ENCODE results near the gene SYNE1.
"Not testable (repeated sequence)": the region's sequence is repeated elsewhere in the genome, so short reads cannot be mapped to it uniquely, and the experiment has no call there.

Gene SYNE1, protein sequence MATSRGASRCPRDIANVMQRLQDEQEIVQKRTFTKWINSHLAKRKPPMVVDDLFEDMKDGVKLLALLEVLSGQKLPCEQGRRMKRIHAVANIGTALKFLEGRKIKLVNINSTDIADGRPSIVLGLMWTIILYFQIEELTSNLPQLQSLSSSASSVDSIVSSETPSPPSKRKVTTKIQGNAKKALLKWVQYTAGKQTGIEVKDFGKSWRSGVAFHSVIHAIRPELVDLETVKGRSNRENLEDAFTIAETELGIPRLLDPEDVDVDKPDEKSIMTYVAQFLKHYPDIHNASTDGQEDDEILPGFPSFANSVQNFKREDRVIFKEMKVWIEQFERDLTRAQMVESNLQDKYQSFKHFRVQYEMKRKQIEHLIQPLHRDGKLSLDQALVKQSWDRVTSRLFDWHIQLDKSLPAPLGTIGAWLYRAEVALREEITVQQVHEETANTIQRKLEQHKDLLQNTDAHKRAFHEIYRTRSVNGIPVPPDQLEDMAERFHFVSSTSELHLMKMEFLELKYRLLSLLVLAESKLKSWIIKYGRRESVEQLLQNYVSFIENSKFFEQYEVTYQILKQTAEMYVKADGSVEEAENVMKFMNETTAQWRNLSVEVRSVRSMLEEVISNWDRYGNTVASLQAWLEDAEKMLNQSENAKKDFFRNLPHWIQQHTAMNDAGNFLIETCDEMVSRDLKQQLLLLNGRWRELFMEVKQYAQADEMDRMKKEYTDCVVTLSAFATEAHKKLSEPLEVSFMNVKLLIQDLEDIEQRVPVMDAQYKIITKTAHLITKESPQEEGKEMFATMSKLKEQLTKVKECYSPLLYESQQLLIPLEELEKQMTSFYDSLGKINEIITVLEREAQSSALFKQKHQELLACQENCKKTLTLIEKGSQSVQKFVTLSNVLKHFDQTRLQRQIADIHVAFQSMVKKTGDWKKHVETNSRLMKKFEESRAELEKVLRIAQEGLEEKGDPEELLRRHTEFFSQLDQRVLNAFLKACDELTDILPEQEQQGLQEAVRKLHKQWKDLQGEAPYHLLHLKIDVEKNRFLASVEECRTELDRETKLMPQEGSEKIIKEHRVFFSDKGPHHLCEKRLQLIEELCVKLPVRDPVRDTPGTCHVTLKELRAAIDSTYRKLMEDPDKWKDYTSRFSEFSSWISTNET (N-terminal part only)
- total RNA-seq, result 18.1 to 207 (median 150) reads per million in 17 experiments

DNA sequence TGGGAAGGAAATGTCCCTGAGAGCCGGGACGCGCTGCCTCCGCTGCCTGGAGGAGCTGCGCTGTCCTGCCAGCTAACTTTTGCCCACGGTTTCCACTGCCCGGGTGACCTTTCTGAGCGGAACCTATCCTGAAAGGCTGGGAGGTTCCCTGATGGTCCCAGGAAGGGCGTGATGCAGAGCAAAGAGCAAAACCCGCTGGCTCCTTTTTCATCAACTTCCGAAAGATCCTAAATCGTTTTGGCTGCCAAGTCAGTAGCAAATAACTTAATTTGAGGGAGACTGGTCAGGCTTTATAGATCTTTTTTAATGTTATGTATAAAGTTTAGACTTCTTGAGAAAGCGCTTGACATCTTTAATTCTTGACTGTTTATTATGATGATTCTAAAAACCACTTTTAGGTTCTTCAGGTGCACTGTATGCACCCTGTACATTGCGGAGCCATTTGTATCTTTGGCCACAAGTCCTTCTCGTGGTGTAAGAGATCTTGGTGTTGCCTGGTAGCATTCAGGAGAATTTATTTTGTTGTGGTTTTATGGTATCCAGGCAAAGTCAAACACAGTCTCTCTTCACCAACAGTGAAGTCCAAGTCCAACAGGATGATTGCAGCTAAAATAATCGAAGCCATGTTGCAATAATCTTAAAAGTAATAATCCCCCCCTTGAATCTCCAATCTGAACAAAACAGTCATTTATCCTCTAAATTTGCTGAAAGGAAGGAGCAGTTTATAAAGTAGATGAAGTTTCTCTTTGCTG is at the start of gene SYNE1:
SYNE1 (minus strand) TSS at position 67 of the 752 bp plus-strand sequence. CDS start 9,031 bp downstream, outside the sequence.
- peak in 3 of 4 experiments; percentile 23 to 41 (median 34) for DNase-seq

DNA sequence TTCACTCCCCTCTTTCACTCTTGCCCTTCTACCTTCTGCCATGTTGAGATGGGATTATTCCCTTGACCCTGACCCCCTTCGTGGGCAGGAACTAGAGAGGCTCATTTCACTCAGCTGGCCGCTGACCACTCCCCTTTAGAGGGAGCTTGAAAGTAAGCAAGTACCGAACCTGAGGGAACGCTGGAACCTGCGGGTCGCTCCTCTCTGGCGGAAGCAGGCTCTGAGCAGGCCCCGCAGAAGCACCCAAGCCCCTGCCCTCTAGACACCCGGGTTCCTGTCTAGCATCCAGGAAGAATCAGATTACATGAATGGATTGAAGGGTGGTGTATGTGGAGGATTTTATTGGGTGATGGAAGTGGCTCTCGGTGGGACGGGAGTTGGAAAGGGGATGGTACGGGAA is 48.7 kb upstream of the SYNE1 start:
- DNase-seq, result no peak

DNA sequence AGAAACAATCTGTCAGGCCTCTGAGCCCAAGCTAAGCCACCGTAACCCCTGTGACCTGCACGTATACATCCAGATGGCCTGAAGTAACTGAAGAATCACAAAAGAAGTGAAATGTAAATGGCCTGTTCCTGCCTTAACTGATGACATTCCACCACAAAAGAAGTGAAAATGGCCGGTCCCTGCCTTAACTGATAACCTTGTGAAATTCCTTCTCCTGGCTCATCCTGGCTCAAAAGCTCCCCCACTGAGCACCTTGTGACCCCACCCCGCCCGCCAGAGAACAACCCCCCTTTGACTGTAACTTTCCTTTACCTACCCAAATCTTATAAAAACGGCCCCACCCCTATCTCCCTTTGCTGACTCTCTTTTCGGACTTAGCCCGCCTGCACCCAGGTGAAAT is 45.8 kb upstream of the SYNE1 start:
- DNase-seq, result not testable (repeated sequence)

DNA sequence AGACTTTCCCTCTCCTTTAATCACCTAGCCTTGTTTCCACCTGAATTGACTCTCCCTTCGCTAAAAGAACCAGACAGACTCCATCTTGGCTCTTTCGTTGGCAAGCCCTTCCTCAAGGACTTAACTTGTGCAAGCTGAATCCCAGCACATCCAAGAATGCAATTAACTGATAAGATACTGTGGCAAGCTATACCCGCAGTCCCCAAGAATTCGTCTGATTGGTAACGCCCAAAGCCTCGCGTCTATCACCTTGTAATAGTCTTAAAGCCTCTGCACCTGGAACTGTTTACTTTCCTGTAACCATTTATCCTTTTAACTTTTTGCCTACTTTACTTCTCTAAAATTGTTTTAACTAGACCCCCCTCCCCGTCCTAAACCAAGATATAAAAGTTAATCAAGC is 45.0 kb upstream of the SYNE1 start:
- no peak for DNase-seq

DNA sequence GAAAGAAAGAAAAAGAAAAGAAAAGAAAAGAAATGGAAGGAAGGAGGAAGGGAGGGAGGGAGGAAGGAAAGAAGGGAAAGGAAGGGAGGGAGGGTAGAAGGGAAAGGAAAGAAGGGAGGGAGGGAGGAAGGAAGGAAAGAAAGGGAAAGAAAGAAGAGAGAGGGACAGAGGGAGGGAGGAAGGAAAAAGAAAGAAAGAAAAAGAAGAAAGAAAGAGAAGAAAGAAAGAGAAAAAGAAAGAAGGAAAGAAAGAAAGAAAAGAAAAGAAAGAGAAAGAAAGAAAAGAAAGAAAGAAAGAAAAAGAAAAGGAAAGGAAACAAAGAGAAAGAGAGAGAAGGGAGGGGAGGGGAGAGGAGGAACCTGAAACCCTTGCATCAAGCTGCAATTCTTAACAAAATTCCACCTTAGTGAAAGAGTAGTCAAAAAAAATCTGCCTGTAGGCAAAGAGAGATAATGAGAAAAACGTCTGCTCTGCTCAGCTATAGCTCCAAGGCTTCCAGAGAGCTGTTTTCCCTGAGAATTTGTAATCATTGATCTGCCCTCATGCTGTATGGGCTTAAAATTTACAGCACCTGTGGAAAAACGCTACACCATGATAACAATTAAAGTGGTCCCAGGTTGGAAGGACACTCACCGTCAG is 43.8 kb upstream of the SYNE1 start:
- DNase-seq, result no peak

DNA sequence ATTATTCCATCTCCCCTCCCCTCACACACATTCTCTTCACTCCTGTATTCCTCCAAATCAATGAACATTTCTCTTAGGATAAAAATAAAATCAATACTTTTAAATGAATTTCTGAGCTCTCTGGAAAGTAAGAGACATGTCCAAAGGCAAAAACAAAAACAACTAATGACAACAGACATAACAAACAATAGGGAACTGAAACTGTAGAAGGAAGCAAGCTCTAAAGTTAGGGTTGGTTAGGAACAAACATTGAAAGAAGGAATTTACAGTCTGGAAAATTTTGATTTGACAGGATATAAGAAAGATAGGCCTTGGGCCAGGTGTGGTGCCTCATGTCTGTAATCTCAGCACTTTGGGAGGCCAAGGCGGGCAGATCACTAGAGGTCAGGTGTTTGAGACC is 43.0 kb upstream of the SYNE1 start:
- peak in 2 of 4 experiments; percentile 15 to 40 for DNase-seq

DNA sequence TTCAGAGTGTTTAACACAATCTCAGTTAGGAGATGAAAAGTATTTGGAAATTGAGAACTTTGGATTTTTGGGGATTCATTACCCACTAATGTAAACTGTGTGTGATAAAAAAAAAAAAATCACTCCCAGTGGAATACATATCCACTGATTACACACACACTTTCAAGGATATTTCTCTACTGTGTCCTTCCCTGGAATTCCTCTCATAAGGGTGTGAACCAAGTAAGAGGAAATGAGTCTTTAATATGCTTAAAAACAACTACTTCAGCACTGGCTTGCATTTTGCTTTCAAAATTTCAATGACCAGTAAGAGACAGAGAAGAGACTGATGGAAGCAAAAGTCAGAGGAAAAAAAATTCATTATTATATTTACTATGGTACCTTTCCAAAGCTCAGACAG is 36.1 kb upstream of the SYNE1 start:
- no peak for DNase-seq

DNA sequence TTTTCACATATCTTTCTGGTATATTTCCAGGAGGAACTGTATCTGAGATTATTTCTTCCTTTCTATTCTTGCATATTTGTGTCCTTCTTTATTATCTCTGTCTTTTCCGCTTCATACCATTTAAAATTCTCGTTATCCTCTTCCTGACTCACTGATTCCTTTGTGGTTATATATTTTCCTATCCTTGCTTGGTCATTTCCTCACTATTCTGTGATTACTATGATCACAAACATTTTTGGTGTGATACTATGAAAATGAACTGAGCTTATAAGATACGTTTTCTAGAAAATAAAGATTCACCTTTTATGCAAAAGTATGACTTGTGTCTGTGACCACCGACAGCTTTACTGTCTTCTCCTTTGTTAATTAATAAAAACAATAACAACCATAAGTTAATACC is 34.0 kb upstream of the SYNE1 start:
- DNase-seq, result no peak

DNA sequence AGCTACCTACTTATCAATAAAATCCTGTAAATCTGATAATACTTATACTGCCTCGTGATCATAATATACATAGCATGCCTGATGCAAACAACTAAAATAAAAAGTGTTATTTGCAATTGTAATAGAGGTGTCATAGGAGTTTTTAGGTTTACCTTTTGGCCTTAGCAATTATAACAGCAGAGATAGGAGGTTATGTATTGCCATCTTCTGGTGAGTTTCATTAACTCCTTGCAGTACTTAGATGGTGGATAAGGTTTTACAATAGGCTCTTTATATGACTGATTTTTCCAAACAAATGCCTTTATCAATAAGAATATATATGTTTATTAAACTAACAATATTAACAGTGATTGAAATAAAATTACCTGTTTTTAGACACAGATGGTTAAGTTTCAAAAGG is 32.7 kb upstream of the SYNE1 start:
- peak in 2 of 4 experiments; percentile 28 to 29 for DNase-seq

DNA sequence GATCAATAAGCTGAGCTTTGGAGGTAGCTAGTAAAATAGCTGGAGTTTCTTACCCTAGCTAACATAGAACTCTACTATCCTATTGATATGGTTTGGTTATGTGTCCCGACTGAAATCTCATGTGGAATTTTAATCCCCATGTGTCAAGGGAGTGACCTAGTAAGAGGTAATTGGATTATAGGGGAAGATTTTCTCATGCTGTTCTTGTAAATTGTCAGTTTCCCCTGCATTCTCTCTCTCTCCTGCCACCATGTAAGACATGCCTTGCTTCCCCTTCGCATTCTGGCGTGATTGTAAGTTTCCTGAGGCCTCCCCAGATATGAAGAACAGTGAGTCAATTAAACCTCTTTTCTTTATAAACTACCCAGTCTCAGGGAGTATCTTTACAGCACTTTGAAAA is 24.6 kb upstream of the SYNE1 start:
- no peak for DNase-seq

DNA sequence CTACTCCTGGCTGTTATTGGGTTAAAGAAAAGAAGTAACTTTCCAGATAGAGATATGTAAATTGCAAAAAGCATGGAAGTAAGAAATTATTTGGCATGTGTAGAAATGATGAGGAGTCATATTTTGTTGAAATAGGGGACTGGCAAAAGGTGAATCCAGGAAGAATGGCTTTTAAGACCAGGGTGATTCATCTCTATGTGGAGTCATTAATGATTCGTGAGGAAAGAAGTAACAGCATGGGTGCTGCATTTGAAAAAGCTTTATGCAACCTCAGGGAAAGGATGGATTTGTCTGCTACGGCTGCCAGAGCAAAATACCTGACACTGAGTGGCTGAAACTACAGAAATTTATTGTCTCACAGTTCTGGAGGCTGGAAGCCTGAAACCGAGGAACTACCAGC is 14.8 kb upstream of the SYNE1 start:
- no peak for DNase-seq

DNA sequence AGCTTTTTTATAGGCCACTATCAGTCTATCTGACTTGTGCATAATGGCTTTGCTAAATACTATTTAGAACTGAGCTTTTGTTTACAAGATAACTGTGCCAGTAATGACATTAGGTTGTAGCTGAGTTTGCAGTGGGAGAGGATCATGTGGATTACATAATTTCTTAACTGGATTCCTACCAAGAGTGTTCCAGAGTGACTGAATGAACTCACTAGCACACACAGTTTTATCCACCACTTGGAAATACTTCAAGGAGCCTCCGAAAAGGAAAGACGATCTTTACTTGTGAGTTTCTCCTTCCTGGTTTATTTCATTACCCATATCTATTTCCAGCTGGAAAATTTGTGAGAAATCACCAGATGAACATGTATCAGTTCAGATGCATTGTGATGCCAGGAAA is 10.9 kb upstream of the SYNE1 start:
- DNase-seq, result no peak

DNA sequence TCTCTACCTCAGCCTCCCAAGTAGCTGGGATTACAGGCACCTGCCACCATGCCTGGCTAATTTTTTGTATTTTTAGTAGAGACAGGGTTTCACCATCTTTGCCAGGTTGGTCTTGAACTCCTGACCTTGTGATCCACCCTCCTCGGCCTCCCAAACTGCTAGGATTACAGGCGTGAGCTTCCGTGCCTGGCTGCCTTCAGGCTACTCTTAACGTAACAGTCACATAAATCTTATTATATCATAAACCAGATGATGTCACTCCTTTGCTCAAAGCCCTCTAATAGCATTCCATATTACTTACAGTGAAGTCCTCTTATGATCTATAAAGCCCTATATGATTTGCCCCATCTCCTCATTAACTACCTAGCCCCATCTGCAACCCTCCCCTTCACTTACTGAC is 9.6 kb upstream of the SYNE1 start:
- DNase-seq, result not testable (repeated sequence)

DNA sequence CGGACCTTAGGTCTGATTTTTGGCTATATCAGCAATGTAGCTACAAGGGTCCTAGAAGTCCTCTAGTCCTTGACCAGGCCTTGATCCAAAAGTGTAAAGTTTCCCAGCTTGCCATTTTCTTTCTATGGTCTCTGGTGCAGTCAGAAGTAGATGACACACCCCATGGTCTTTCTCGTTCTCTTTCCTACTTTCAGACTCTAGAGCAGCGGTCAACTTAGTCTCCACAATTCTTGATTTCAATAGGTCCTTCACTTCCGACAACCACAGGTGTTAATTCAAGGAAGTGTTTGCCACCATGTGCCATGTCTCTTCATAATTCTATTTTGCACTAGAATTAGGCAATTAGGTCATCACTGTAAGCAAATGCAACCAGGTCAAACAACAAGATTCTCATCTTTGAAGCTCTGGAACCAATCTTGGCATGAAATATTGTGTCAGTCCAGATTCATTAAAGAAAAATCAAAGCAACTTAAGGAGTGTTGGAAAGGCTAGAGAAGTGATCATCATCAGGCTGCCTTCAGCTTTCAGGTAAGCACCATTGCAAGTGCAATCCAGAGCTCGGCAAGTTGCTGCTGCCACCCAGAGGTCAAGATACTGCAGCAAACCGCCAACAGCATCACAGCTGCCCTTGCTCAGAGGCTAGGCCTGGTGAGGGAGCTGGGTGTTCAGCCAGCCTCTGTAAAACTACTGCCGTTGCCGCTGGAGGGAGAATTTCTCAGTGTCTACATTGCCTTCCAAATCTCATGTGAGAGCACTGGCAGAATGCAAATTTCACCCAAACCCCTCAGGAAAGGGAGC is 5.6 kb upstream of the SYNE1 start:
- DNase-seq, result peak; percentile 46 to 76 (median 64)

DNA sequence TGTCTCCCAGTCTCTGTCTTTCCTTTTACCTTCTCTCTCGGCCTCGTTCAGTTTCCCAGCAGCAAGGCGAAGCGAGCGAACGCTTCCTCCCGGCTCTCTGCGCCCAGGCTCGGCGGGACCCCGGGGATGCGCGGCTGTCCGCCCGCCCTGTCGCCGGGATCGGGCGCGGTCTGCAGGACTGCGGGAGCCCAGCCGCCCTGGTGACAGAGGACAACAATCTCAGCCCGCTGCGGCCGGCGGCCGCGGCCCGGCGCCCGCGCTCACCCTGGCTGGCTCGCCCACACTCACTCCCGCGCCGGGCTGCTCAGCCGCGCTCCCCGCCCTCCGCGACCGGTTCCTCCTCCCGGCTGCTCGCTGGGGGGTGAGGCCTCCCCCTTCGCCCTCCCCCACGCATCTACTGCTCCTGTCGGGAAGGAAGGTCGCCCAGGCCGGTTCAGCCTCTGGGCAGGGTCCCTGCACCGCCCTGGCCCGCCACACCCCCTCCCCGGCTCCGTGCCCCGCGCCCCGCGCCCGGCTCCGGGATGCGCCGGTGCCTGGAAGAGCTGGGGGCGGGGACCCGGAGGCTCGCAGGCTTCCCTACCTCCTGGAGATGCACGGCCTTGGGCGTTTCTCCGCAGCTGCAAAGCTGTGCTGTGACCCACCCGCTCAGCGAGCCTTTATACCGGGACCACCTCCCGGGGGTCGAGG is 410 bp downstream of the SYNE1 start:
- DNase-seq, result peak; percentile 43 to 78 (median 56)

DNA sequence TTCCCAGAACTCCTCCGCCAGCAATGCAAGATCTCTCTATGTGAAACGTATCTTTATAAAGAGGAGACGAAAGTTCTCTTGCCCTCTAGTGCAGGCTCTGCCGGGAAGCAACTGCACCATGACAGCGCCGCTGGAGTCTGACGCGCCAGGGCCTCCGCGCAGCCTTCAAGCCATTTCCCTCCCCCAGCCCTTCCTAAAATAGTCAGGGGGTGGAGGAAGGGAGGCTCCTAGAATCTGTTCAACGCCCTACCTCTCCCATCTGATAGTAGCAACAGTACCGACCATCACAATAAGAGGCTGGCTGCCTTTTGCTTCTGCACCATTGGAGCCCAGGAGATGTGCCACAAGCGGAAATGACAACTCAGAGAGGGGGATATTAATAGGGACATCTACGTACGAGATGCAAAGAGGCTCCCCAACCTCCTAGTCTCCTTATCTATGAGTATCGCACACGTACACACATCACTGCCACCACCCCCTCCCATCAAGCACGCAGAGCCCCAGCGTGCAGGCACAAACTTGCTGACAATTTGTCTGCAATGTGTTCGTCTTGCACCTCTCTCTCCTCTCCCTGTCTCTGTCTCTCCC is 1.0 kb downstream of the SYNE1 start:
- DNase-seq, result peak in 3 of 4 experiments; percentile 17 to 38 (median 17)

DNA sequence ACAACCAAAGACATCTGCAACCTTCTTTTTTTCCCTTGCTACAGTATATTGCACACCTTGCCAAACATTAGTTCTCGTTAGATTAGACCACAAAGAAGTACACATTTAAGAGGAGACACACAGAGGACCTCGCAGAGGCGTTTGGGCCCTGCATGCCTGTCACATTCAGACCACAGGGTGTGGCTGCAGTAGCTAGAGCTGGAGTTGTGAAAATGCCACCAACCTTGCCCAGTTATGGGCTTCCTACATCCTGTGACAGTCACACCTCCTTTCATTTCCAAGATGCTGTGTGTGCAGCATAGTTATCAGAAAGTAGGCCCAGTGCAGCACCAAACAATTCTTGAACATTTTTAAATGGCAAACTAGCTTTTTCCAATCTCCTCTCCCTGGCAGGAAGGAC is 2.4 kb downstream of the SYNE1 start:
- peak in 3 of 4 experiments; percentile 3 to 15 (median 6) for DNase-seq

DNA sequence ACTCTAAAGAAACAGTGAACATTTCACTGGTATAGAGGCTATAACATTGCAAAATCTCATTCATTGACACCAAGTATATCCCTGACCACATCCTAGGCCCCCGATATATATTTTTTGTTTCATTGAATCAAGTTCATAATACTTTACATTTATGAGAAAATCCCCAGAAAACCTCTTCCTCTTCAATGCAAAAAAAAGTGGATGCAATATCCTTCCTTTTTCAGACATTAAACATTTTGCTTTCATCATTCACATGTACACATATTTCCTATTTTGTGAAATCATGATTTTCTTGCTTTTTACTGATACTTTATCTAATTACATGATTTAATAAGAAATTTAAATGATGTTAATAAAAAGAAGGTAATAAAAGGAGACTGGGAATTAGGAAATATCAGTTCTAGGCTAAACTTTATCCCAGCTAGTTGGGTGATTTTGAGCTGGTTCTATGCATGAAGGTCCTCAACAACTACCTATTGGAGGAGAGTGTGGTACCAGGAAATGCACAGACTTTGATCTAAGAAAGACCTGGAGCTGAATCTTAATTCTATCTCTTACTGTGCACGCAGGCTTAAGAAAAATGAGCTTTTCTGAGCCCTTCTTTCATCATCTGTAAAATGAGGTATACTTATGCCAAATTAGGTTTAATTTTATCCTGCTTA is 4.9 kb downstream of the SYNE1 start:
- DNase-seq, result peak in 2 of 4 experiments; percentile 27 to 41

DNA sequence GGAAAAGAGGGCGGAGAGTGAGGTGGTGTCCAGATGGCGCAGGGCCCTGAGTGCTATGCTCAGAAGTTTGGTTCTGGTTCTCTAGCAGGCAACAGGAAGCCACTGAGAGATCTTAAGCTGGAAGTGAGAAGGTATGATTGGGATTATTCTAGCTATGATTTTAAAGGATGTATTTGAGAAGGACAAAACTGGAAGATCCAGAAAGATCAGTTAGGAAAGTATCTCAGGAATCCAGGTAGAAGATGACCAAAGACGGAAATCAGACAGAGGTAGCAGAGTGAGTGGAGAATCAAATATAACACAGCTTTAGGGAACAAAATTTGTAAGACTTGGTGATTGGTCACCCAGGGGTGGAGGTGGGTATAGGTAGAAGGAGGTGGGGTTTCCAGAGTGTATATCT is 5.8 kb downstream of the SYNE1 start:
- DNase-seq, result no peak
